T-helper 2 cell (primary cell): ENCODE measurements around the gene ADARB2.

ENCODE experiments used
- DNase-seq, 5 experiments: peaks; one replicate each; pipeline versions ENCODE4 v3.0.0 to v3.0.0-alpha.2; 2012 to 2022

ADARB2 gene

DNA sequence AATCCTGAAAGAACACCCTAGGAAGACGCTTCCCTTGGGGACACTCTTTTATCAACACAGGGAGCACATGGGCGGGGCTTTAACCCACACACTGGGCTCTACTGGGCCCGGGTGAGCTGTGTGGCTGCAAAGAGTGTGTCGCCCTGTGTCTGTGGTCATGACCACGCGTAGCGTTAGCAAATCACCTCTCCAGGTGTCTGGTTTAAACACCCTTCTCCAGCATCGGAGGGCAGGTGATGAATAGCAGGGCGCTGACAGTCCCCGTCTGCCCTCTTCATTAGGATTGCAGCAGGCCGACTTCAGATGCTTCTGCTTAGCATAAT, 127.7 kb downstream of the ADARB2 start:
- no peak for DNase-seq

DNA sequence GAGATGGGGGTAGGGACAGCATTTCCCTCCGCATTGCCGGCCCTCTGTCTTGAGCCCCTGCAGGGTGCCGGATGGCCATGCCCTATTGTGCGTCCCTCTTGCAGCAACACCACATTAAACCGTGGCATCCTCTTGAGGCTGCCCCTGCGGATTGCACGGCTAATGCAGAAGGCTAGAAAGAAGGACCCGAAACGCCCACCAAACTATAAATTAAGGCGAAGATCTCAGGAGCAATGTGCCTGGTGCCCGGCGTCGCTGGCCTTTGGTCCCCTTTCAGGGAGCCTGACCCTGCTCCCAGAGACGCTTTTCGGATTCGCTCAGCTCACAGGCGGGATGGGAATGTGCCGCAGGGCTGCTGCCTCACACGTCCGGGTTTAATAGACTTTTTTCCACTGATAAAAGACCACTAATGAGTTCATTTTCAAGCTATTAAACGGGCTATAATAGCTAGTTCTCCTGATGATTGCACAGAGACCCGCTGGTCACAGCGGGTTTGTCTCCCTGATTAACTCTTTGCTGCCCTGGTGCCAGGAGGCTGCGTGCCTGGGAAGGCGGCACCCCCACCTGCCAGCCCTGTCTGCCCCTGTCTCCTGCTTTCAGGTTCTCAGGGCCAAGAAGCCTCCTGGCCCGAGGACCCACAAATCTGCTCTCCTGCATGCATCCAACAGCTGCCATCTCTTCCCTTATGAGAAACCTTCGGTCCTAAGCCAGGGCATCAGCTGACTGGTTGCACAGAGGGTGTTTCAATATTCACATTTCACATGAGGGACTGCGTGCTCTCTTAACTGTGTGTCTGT, 128.3 kb downstream of the ADARB2 start:
- no peak for DNase-seq

DNA sequence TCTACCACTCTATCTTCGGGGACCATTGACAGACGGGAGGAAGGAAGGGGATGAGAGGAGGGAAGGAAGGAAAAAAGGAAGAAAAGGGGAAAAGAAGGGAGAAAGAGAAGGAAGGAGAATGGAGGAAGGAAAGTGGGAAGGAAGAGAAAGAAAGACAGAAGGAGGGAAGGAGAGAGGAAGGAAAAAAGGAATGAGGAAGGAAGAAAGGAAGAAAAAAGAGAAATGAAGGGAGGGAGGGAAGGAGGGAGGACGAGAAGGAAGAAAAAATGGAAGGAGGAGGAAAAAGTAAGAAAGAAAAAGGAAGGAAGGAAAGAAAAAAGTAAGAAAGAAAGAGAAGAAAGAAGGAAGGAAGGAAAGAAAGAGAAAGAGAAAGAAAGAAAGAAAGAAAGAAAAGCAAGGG, 128.9 kb downstream of the ADARB2 start:
- DNase-seq, result no peak

DNA sequence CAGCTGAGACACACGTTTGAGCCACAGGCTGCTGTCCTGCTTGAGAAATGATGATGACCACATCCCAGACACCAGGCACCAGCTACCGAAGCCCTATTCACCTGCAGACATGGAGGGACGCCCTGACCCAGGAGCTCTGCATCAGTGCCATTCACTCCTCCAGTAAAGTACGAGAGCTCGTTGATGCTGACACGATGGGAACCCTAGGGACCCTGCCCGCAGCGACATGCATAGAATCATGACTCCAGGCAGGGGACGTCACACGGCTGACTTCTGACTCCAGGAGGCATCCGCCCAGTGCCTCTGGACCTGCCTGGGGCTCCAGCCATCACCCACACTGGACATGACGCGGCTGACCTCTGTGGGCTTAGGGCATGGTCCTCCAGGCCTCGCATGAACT, 129.9 kb downstream of the ADARB2 start:
- DNase-seq, result no peak

DNA sequence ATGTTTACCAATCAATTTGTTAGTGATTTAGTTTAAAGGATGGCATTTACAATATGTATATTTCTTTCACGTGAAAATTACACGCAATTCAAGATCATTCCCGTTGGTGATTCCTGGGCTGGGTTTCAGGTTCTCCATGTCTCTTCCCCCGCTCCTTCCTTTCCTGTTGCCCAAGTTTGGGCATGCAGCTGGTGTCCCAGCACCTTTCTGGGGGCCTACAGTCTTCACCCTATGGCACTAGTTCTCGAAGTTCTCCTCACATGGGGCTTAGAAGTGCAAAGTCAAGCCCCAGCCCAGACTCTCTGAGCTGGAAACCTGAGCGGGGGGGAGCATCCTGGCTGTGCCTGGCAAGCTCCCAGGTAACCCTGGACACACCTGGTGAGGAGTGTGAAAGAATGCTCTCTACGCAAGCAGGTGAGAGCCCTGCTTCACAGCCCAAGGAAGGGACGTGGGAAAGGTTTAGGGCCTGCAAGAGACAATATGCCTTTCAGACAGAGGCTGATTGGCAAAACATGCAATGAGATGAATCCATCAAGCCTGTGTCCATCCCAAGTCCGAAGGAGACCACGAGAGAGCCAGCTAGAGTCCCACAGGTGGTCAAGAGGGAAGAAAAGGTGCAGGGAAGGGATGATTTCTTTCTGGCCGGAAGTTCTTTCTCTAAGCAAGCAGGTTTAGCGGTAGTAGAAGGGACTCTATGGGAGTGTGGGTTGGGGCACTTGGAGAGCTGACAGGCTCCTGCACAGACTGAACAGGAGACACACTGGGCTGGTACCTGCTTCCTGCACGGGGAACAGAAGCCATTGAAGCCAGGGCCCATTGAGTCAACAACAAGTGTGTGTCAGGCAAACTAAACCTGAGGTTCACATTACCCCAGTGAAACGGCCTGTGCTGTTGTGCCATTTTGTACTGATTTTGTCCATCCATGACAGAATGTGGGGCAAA, 131.1 kb downstream of the ADARB2 start:
- DNase-seq, result no peak

DNA sequence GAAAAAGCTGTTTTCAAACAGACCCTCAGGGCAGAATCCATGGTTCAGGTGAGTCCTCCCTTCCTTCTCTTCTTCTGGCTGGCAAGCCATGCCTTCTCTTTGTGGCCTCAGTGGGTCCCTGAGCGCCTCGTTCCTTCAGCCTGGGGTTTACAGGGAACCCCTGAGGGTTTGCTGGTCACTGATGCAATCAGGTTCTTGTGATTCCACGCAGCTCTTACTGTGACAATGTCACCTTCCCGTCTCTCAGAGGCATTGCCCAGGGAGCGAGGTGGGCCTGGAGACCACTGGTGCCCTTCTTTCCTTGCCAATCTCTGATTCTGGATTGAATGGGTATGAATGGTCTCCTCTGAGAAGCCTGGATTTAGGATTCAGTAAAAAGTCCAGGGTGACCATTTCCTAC, 132.2 kb downstream of the ADARB2 start:
- no peak for DNase-seq

DNA sequence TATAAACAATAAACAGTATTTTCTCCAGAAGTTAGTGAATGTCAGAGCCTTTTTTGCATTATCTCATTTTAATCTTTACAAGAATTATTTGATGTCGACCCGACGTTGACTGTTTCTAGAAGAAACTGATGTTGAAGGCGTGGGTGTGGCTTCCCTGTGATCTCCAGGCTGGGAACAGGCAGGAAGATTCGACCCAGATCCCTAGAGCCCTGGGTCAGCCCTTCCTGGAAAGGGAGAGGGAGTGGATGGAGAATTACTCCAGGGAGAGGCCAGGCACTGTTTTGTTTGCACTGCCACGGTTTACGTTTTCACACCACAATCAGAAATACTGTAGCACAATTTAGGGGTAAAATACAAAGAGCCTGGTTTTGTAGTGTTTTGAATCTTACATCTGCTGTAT, 133.1 kb downstream of the ADARB2 start:
- no peak for DNase-seq

DNA sequence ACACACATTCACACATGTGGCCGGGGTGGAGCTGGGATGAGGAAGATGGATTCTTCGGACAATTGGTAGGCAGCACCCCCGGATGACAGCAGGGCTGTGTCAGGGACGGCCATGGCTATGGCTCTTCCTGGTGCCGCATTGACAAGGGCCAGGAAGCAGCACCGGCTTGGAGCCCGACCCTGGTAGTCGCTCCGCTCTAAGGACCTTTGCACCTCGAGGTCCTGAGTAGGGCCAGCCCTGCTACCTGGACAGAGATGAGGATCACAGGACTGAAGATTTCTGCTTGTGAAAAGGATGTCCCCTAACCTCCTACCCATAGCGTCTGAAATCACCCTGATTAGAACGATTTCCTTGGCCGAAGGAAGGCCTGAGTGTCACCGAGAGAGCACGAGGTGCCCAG, 134.1 kb downstream of the ADARB2 start:
- DNase-seq, result no peak

DNA sequence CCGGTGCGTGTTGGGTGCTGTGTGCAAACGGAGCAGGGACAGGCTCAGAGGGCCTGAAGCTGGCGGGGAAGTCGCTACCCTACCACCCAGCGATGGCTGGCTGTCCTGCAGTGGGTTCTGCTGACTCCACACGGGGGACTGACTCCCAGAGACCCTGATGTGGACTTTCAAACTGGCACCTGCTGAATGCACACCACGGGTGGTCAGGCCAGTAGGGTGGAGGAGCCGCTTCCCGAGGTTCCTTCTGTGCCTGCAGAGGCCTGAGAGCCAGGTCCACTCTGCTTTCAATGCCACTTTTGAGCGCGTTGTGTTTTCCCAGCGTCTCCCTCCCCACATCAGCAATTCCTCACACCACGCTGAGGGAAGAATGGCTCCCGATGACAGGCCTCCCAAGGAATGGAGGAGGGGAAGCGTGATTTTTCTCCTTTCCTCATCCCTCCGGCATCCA, 135.3 kb downstream of the ADARB2 start:
- DNase-seq, result no peak

DNA sequence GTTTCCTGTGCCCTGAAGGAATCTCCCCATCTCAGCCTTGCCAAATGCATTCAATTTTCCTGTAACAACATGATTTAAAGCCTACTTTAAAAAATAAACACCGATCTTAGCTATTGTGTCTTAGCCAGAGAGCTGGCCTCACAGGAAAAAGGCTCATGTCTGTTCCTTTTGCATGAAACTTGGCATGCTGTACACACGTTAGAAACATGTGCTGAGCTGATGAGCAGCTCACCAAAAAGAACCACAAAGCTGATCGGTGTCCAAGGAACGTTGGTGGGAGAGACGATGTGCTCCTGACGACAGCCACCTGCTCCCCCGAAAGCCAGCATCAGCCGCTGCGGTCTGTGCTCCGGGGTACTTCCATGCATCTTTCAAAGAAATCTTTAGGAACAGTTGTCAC, 135.9 kb downstream of the ADARB2 start:
- no peak for DNase-seq

DNA sequence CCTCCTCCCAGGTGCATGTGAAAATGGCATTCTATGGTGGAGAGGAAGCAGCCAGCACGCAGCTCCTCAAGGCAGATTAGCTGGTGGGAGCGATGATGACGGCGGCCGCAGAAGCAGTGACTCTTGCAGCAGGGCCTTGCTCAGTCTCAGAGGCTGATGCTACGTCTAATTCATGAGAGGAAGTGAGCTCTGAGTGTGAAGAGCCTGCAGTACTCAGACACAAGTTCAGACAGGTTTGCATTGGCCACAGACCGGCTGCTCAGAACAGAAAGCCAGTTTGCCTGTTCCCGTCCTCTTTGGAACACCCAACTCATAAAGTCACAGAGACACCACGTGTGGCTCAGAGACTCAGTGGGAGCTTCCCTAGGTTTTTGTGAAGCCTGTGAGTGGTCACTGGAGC, 136.5 kb downstream of the ADARB2 start:
- DNase-seq, result no peak

DNA sequence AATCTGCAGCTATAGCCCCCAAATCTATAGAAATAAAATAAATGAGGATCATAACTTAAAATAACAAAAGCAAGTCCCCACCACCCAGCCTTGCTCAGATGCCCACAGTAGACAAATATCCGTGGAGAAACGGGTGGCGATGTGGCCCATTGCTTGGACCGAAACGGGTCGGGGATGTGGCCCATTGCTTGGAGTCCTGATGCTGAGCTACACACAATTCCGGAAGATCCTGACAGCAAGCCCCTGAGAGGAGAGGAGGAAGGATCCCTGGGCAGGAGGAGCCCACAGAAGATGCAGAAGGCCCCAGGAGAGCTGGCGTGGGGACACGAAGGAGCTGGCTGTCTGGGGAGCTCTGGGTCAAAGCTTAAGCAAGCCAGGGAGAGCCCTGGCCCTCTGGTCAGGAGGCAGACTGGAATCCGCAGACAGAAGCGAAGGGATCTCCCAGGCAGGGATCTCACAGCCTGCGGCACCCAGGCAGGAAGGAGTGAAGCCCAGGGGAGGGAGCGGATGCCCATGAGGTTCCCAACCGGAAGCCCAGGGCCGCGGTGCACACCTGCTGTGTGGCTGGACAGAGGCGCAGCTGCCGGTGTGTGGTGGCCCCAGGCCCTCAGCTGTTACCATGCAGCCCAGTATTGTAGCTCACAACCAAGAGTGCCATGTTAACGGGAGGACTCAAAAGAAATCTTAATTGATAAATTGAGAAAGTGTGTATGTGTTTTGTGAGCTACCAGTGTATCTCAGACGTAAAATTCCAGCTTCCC, 138.8 kb downstream of the ADARB2 start:
- DNase-seq, result no peak

DNA sequence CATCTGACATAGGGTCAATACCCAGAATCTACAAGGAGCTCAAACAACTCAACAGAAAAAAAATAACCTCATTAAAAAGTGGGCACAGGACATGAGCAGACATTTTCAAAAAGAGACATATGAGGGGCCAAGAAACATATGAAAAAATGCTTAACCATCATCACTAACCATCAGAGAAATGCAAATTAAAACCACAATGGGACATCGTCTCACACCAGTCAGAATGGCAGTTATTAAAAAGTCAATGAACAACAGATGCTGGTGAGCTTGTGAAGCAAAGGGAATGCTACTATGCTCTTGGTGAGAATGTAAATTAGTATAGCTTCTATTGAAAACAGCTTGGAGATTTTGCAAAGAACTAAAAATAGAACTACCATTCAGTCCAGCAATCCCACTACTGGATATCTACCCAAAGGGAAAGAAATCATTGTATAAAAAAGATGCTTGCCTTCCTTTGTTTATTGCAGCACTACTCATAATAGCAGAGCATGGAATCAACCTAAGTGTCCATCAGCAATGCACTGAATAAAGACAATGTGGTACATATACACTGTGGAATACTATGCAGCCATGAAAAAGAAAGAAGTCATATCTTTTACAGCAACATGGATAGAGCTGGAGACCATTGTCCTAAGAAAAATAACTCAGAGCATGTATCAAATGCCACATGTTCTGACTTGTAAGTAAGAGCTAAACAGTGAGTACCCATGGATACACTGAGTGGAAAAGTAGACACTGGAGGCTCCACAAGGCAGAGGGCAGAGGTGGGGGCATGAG, 139.8 kb downstream of the ADARB2 start:
- DNase-seq, result no peak

DNA sequence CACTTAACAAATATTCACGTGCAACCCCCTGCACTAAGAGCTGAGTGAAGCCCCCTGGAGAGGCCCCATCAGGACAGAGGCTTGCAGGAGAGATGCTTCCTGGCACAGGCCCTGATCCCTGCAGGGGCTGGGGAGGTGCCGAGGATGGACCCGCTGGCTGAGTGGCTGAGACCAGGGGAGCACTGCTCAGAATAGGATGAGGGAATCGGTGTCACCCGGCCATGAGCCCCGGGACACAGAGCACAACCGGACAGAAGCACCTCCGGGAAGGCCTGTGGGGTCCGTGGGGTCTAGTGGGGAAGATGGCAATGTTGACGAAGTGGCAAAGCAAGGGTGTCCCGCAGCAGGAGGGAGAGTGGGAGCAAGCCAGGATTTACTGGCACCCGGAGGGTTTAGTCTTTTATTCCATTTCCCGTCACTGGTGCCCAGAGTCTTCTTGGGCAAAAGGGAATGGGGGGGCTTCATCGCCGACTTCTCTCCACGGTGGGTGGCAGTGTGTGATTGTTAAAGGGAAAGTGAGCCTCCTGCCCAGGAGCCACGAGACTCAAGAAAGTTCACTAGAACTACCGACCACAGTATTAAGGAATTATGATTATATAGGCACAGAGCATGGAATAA, 140.7 kb downstream of the ADARB2 start:
- no peak for DNase-seq

DNA sequence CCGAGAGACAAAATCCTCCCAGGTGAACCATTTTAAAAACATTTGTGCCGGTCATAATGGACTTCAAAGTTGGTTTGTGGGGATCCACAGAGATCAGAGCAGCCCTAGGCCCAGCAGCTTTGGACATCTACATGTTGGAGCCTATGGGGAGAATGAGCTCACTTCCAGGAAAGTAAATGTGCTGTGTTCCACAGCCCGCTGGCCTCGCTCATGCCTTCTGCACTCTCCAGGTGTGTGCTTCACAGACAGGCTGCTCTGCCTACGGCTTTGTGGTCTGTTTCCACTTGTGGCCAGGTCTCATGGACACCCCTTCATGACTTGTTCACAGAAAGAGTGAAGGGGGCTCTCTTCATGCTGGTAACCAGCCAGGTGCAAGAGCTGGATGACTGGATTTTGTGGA, 141.6 kb downstream of the ADARB2 start:
- no peak for DNase-seq

DNA sequence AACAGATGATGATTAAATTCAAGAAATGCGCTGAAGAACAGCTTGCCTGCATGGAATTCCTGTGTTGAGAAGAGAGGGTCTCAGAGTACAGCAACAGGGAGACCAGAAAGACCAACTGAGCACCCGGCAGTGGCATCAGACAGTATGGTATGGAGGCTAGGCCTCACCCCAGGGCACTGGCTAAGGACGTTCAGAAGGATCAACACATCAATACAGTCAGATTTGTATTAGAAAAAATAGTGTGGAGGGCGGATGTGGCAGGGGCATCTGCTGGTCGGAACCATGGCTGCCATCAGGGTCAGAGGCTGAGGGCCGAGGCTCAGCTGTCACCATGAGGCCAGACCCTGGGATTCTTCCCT, 142.1 kb downstream of the ADARB2 start:
- DNase-seq, result no peak

DNA sequence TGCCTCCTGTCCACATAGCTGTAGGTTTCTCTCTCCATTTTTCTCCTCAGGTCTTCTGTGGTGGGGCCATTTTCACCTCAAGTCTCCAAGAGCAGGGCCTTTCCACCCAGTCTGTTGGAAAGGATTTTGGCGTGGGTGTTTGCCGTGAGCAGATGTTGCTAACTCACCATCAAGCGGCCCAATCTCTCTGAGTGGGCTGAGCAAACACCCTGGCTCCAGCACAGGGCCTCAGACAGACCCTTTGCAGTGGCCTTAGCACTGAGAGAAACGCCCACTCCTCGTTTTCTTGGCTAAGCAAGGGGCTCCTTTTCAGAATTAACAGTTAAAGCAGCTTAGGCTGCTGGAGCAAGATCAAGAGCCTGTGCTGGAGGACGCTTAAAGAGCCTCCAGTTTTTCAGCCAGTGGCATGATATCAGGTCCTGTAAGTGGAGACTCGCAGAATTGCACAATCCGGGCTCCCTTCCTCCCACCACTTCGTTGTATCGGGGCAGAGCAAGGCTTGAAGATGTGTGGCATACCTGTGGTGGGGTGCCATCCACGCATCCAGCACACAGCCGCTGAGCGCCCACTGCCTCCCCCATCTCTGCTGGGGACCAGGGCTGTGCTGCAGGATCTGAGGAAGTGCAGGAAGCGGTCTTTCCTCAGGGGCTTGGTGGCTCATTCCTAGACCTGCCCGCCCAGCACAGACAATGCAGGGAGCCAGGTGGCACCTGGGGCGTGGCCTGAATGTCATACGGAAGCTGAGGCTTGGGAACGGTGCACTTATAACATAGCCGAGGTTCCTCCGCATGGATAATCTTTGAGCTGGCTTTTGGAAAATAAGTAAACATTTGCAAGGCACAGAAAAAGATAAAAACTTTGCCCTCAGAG, 142.7 kb downstream of the ADARB2 start:
- no peak for DNase-seq

DNA sequence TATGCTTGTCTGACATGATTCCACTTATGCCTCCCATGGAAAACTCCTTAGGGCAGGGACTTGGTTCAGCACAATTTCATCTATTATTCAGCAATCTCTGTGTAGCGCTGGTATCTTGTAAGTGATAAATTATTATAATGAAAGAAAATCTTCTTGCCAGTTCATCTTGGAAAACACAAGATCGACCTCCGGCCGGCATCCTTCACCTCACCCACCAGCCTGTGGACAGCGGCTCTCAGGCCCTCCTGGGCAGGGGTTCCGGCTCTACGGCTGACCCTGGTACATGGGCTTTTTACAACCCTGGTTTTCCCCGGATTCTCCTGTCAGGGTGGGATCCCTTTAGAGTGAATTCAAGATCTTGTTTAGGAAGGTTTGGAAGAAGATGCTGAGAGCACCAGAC, 145.6 kb downstream of the ADARB2 start:
- DNase-seq, result no peak

DNA sequence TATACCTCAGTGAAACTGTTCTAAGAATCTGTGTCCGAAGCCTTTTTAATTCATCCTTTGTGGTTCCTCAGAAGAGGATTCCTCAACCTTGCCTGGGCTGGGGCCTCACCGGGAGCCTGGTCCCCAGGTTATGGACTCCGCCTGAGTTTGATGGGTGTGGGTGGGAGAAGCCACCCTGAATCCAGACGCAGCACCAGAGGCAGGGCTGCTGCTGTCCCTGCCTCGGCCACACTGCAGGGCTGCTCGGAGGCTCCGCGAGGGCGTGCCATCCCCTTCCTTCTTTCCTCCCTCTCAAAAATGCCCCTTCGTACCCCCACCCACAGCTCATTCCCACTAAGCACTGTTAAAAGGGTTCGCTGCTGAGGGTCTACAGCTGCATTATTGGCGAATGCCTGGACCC, 146.3 kb downstream of the ADARB2 start:
- no peak for DNase-seq

DNA sequence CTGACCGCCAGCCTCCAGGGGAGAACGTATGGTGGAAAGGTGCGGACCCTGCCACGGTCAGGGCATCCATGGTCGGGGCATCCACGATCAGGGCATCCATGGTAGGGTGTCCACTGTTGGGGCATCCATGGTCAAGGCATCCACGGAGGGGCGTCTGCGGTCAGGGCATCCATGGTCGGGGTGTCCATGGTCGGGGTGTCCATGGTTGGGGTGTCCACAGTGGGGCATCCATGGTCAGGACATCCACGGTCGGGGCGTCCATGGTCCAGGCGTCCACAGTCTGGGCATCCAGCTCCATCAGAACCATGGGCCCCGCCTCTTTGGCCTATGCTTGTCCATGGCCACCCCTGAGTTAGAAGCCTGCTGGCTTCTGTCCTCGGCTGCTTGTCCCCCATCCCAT, 148.1 kb downstream of the ADARB2 start:
- DNase-seq, result no peak

DNA sequence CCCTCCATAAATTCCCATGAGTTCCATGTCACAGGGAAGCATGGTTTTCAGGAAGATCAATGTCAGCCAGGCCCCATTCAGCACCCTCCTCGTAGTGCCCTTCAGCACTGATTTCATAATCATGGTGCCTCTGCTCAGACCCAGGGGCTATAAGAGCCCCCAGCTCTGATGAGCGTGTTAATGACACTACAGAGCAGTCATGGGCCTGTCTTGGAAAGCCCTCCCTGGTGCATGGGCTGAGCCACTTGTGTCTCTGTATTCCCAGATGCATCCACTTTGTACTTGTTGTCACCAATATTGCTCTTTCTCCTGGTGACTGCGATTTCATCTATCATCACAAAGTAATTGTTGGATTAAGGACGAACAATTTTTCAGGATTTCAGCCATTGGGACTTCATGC, 154.6 kb downstream of the ADARB2 start:
- no peak for DNase-seq
